IMR-90 (cell line): ENCODE results near the gene SUGCT. TPM values are rescaled to one million over a fixed set of nuclear protein-coding genes. Genes with fewer than 3 reads are reported as not detected.

Experiments used
- ATAC-seq: fragments of 200-7000 bp; cut with Tn5 transposase; 2 replicates; pipeline ENCODE4 v1.9.1; 2020; ENCODE audit warnings: low read depth, mild to moderate bottlenecking, moderate library complexity
- BruUV-seq: library from RNA; stranded (reverse); fragments of 400-500 nt; replicated peaks from 2 replicates; lab custom pipeline; 2021; lab: Mats Ljungman, UMichigan
- CTCF ChIA-PET: fragments of 300-600 bp; formaldehyde crosslinking; extraction: SDS; loops from one replicate; lab custom pipeline; 2021; ENCODE audit warnings: antibody characterized with exemption; lab: Yijun Ruan, JAX
- POLR2A ChIA-PET: fragments of 300-600 bp; sonication (Branson Sonifier 250); formaldehyde crosslinking; loops from one replicate; lab custom pipeline; 2022; ENCODE audit warnings: antibody characterized with exemption; ENCODE audit not compliant: unreplicated experiment; lab: Charles Lee
- DNase-seq: peaks from one replicate; pipeline ENCODE4 v3.0.0; 2013
- H2AFZ ChIP-seq: replicated peaks from 2 replicates; pipeline ENCODE3; 2013; ENCODE audit warnings: low read length, mild to moderate bottlenecking; ENCODE audit not compliant: poor library complexity
- H2AK5ac ChIP-seq: 2 replicates; pipeline ENCODE4 v1.6.1; 2013; ENCODE audit warnings: low read depth, low read length, inconsistent platforms
- H2AK9ac ChIP-seq: replicated peaks from 2 replicates; pipeline ENCODE3; 2013; ENCODE audit warnings: mild to moderate bottlenecking, low read depth, low read length, moderate library complexity; ENCODE audit not compliant: poor library complexity
- H2BK120ac ChIP-seq: 2 replicates; pipeline ENCODE4 v1.6.1; 2013; ENCODE audit warnings: low read depth, low read length, inconsistent platforms
- H2BK15ac ChIP-seq: 3 replicates; pipeline ENCODE4 v1.6.1; 2013; ENCODE audit warnings: low read depth, low read length, inconsistent platforms
- H2BK20ac ChIP-seq: 2 replicates; pipeline ENCODE4 v1.6.1; 2013; ENCODE audit warnings: low read depth, mild to moderate bottlenecking, inconsistent platforms, low read length, moderate library complexity
- H2BK5ac ChIP-seq: 2 replicates; pipeline ENCODE4 v1.6.1; 2013; ENCODE audit warnings: mild to moderate bottlenecking, low read depth, low read length, inconsistent platforms; ENCODE audit not compliant: poor library complexity, severe bottlenecking
- H3K14ac ChIP-seq: replicated peaks from 2 replicates; pipeline ENCODE4 v1.6.1; 2013; ENCODE audit warnings: low read depth, low read length, inconsistent platforms
- H3K18ac ChIP-seq: 2 replicates; pipeline ENCODE4 v1.6.1; 2013; ENCODE audit warnings: low read depth, low read length, control low read depth
- H3K23ac ChIP-seq: 2 replicates; pipeline ENCODE4 v1.6.1; 2013; ENCODE audit warnings: low read depth, low read length, inconsistent platforms
- H3K27ac ChIP-seq: 2 replicates; pipeline ENCODE4 v1.5.1; 2013; ENCODE audit warnings: mild to moderate bottlenecking, control low read depth, low read length; ENCODE audit not compliant: insufficient read depth
- H3K27me3 ChIP-seq: 2 replicates; pipeline ENCODE4 v1.6.1; 2013; ENCODE audit warnings: low read length; ENCODE audit not compliant: control insufficient read depth, insufficient read depth
- H3K36me3 ChIP-seq: 2 replicates; pipeline ENCODE4 v1.6.1; 2013; ENCODE audit warnings: low read length, mixed read lengths; ENCODE audit not compliant: control insufficient read depth, insufficient read depth
- H3K4ac ChIP-seq: 2 replicates; pipeline ENCODE4 v1.6.1; 2013; ENCODE audit warnings: low read depth, low read length, inconsistent platforms
- H3K4me1 ChIP-seq: 2 replicates; pipeline ENCODE4 v1.6.1; 2013; ENCODE audit warnings: low read length, mixed read lengths; ENCODE audit not compliant: control insufficient read depth, insufficient read depth
- H3K4me2 ChIP-seq: 2 replicates; pipeline ENCODE4 v1.6.1; 2013; ENCODE audit warnings: low read depth, mild to moderate bottlenecking, control low read depth, low read length, moderate library complexity
- H3K4me3 ChIP-seq: 2 replicates; pipeline ENCODE4 v1.5.1; 2013; ENCODE audit warnings: low read depth, mild to moderate bottlenecking, control low read depth, low read length, moderate library complexity; ENCODE audit not compliant: insufficient read depth
- H3K56ac ChIP-seq: 2 replicates; pipeline ENCODE4 v1.6.1; 2013; ENCODE audit warnings: low read length, inconsistent platforms; ENCODE audit not compliant: insufficient read depth; ENCODE audit errors: extremely low read depth
- H3K79me1 ChIP-seq, 2 experiments: 2 replicates each; pipeline ENCODE4 v1.6.1; 2013; ENCODE audit warnings: low read length in 2 of 2, inconsistent platforms in 1 of 2, low read depth in 1 of 2
- H3K9ac ChIP-seq: 2 replicates; pipeline ENCODE4 v1.6.1; 2013; ENCODE audit warnings: low read depth, low read length, control low read depth
- H3K9me1 ChIP-seq: 2 replicates; pipeline ENCODE4 v1.6.1; 2013; ENCODE audit warnings: low read length, inconsistent platforms; ENCODE audit not compliant: insufficient read depth
- H3K9me3 ChIP-seq: 2 replicates; pipeline ENCODE4 v1.6.1; 2013; ENCODE audit warnings: low read length; ENCODE audit not compliant: control insufficient read depth, insufficient read depth
- H4K20me1 ChIP-seq: 2 replicates; pipeline ENCODE4 v1.6.1; 2013; ENCODE audit warnings: low read length, inconsistent platforms; ENCODE audit not compliant: insufficient read depth
- H4K5ac ChIP-seq: 2 replicates; pipeline ENCODE4 v1.6.1; 2013; ENCODE audit warnings: mild to moderate bottlenecking, low read depth, low read length, control low read depth
- H4K8ac ChIP-seq, 2 experiments: 2 replicates each; pipeline ENCODE4 v1.6.1; 2013; ENCODE audit warnings: low read depth in 2 of 2, low read length in 2 of 2, control low read depth in 1 of 2, inconsistent platforms in 1 of 2
- H4K91ac ChIP-seq: 2 replicates; pipeline ENCODE4 v1.6.1; 2013; ENCODE audit warnings: low read depth, low read length, inconsistent platforms; ENCODE audit not compliant: insufficient read depth
- BHLHE40 ChIP-seq: fragments of 150-350 bp; IDR thresholded peaks from 2 replicates; pipeline ENCODE4 v1.6.1; 2016; ENCODE audit warnings: mild to moderate bottlenecking, low read depth, low read length
- CEBPB ChIP-seq: IDR thresholded peaks from 2 replicates; pipeline ENCODE4 v1.6.1; 2012; ENCODE audit warnings: low read depth, low read length, improper control_type of control experiment
- CHD1 ChIP-seq: IDR thresholded peaks from 2 replicates; pipeline ENCODE4 v1.6.1; 2012; ENCODE audit warnings: low read depth, low read length, improper control_type of control experiment
- CTCF ChIP-seq: conservative IDR thresholded peaks from 2 replicates; pipeline ENCODE4 v1.5.1; 2012; ENCODE audit warnings: mild to moderate bottlenecking, low read depth, low read length, improper control_type of control experiment
- FOS ChIP-seq: fragments of 150-350 bp; IDR thresholded peaks from 2 replicates; pipeline ENCODE4 v1.6.1; 2016; ENCODE audit warnings: low read depth, low read length
- MAFK ChIP-seq: IDR thresholded peaks from 2 replicates; pipeline ENCODE4 v1.6.1; 2012; ENCODE audit warnings: low read depth, low read length, improper control_type of control experiment
- MAZ ChIP-seq: IDR thresholded peaks from 2 replicates; pipeline ENCODE4 v1.6.1; 2012; ENCODE audit warnings: low read depth, mild to moderate bottlenecking, low read length, improper control_type of control experiment, moderate library complexity, borderline replicate concordance
- MXI1 ChIP-seq: IDR thresholded peaks from 2 replicates; pipeline ENCODE4 v1.6.1; 2012; ENCODE audit warnings: low read depth, mild to moderate bottlenecking, low read length, moderate library complexity, borderline replicate concordance
- NFE2L2 ChIP-seq: fragments of 150-350 bp; IDR thresholded peaks from 2 replicates; pipeline ENCODE4 v1.6.1; 2016; ENCODE audit warnings: low read depth, mild to moderate bottlenecking, low read length
- POLR2A ChIP-seq: IDR thresholded peaks from 2 replicates; pipeline ENCODE4 v1.6.1; 2012; ENCODE audit warnings: mild to moderate bottlenecking, low read depth, low read length
- RAD21 ChIP-seq: IDR thresholded peaks from 2 replicates; pipeline ENCODE4 v1.6.1; 2012; ENCODE audit warnings: low read length, improper control_type of control experiment
- RCOR1 ChIP-seq: IDR thresholded peaks from 2 replicates; pipeline ENCODE4 v1.6.1; 2012; ENCODE audit warnings: mild to moderate bottlenecking, low read length, improper control_type of control experiment; ENCODE audit not compliant: insufficient replicate concordance
- RFX5 ChIP-seq: IDR thresholded peaks from 2 replicates; pipeline ENCODE4 v1.8.0; 2012; ENCODE audit warnings: low read depth, mild to moderate bottlenecking, low read length, moderate library complexity
- SMC3 ChIP-seq: fragments of 150-350 bp; IDR thresholded peaks from 2 replicates; pipeline ENCODE4 v1.6.1; 2016; ENCODE audit warnings: low read depth, mild to moderate bottlenecking, antibody characterized with exemption, low read length, moderate library complexity
- USF2 ChIP-seq: fragments of 150-350 bp; IDR thresholded peaks from 2 replicates; pipeline ENCODE4 v1.6.1; 2017; ENCODE audit warnings: mild to moderate bottlenecking, antibody characterized with exemption, low read length, low read depth
- WGBS, 2 experiments: methylation state at CpG; one replicate each; pipeline versions ENCODE4 v1.1.5 to v1.1.7; 2013; ENCODE audit warnings: missing lambda C conversion rate in 2 of 2; ENCODE audit not compliant: insufficient read length in 1 of 2; ENCODE audit errors: extremely low coverage in 2 of 2; 5-methylcytosine and 5-hydroxymethylcytosine counted together
- dilution Hi-C: fragments of 300-500 bp; cut with HindIII; formaldehyde crosslinking; loops from one replicate; pipeline ENCODE4 v1.14.3; 2018; ENCODE audit warnings: low sequenced_read_pairs; ENCODE audit not compliant: unreplicated experiment
- in situ Hi-C: fragments of 300-500 bp; cut with MboI; formaldehyde crosslinking; loops from 3 replicates; pipeline ENCODE4 v1.14.3; 2019; ENCODE audit warnings: low sequenced_read_pairs, inconsistent platforms, mixed read lengths
- intact Hi-C: fragments of 100-400 bp; cut with micrococcal nuclease; formaldehyde crosslinking; loops from 2 replicates; pipeline ENCODE4 v1.10.0; 2022
- polyA plus RNA-seq, 3 experiments: library from polyadenylated mRNA; depleted of rRNA; stranded (reverse); fragments of >200 nt; gene quantifications; 2 replicates each; pipeline ENCODE4 v1.2.3, GENCODE V29; 2012; ENCODE audit warnings: low replicate concordance in 1 of 3
- total RNA-seq: library from RNA; depleted of rRNA; stranded (reverse); fragments of >200 nt; gene quantifications from 2 replicates; pipeline ENCODE4 v1.2.3, GENCODE V29; 2012
- TF ChIP-seq, protein P1 (sequence below): fragments of 150-350 bp; IDR thresholded peaks from 2 replicates; pipeline ENCODE4 v1.6.1; 2016; ENCODE audit warnings: low read depth, mild to moderate bottlenecking, low read length, moderate library complexity, borderline replicate concordance

SUGCT gene
- total and polyA plus RNA-seq, 2 of the 4 experiments (the other 2 are of a cell fraction) = 5.9 to 8.3 TPM

DNA sequence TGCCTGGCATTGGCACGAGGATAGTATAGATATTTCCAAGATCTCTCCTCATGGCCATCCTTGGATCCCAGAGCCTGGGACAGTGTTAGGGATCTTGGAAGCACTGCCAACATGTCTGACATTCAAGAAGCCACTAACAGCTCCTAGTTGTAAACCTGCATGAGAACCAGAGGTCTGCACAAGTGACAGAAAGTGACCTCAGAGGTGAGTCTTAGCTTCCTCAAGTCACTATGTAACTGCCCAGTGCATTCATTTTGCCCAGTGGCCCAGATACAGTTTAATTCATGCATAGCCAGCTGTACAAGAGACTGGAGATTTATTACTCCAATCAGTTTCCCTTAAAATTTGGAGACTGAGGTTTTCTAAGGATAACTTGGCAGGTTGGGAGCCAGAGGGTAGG is 16.7 kb downstream of the SUGCT start:
- CTCF ChIA-PET = interaction anchor here (1.1 kb wide), 1 partner anchor 15 kb away, joined by 3 read pairs; no protein-coding TSS in a partner anchor
- dilution Hi-C loops = no loop called here
- H3K4me2 ChIP-seq = no peak overlapping the region

More for the DNA sequence above, 16.7 kb downstream of the SUGCT start:
- no peaks in the 10 kb centered on the region for H3K79me1 ChIP-seq
- no peaks in the 10 kb centered on the region for H3K36me3 ChIP-seq
- BruUV-seq = no TSS peak
- ATAC-seq (no peak), DNase-seq (no peak)
- H3K9me1 ChIP-seq = no peaks in the 10 kb centered on the region
- TF ChIP-seq RFX5 (no peak), USF2 (no peak), MAZ (no peak), CEBPB (no peak), MXI1 (no peak), CHD1 (no peak), RAD21 (no peak), MAFK (no peak), POLR2A (no peak), SMC3 (no peak), CTCF (no peak), NFE2L2 (no peak), BHLHE40 (no peak), FOS (no peak), RCOR1 (no peak)
- TF ChIP-seq, protein P1, sequence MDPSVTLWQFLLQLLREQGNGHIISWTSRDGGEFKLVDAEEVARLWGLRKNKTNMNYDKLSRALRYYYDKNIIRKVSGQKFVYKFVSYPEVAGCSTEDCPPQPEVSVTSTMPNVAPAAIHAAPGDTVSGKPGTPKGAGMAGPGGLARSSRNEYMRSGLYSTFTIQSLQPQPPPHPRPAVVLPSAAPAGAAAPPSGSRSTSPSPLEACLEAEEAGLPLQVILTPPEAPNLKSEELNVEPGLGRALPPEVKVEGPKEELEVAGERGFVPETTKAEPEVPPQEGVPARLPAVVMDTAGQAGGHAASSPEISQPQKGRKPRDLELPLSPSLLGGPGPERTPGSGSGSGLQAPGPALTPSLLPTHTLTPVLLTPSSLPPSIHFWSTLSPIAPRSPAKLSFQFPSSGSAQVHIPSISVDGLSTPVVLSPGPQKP = no peak
- H3K56ac ChIP-seq = no peak overlapping the region
- H4K8ac ChIP-seq = no peak overlapping the region
- H2BK5ac ChIP-seq = no peak overlapping the region
- H3K27me3 ChIP-seq = no peaks in the 10 kb centered on the region
- no peak overlapping the region for H3K4me3 ChIP-seq
- no peak overlapping the region for H3K27ac ChIP-seq
- no peak overlapping the region for H3K18ac ChIP-seq
- in situ Hi-C loops = no loop called here
- intact Hi-C loops = no loop called here
- H4K20me1 ChIP-seq = no peaks in the 10 kb centered on the region
- H2BK120ac ChIP-seq = no peak overlapping the region
- H2BK20ac ChIP-seq = no peak overlapping the region
- H3K9ac ChIP-seq = no peak overlapping the region
- H3K14ac ChIP-seq = no peak overlapping the region
- H2AK9ac ChIP-seq = no peak overlapping the region
- POLR2A ChIA-PET = no interaction called here
- H3K23ac ChIP-seq = no peak overlapping the region
- 83% methylated on average over 1 of the region's 1 CpG; no CpG with 5 or more reads in 1 of the 2 experiments for WGBS, 2 experiments
- no peak overlapping the region for H2AK5ac ChIP-seq
- H2AFZ ChIP-seq = no peak overlapping the region
- H2BK15ac ChIP-seq = no peak overlapping the region
- no peaks in the 10 kb centered on the region for H3K9me3 ChIP-seq
- H4K91ac ChIP-seq = no peak overlapping the region
- H3K4me1 ChIP-seq = no peaks in the 10 kb centered on the region
- H3K4ac ChIP-seq = no peak overlapping the region
- no peak overlapping the region for H4K5ac ChIP-seq
